ENCODE results near the gene SENP8.
A peak's percentile ranks its signal among the peaks of the same experiment; 100 is the strongest.

SENP8 gene

GRCh38 chr15:72153269-72154000 is 35.2 kb downstream of the SENP8 start:
- no peak overlapping the region for H3K4me3 ChIP-seq (ENCODE audit: low read depth, low read length)
- in situ Hi-C loops (cut with HindIII; ENCODE audit: low pct_ligation_motif_present, low sequenced_read_pairs): no loop called here
- TF ChIP-seq CTCF (IDR thresholded peaks at IDR 0.05; ENCODE audit: low read depth, low read length, missing control alignments): no peak
- no peak for DNase-seq
- H3K36me3 ChIP-seq (replicated peaks): no peaks in the 10 kb centered on the region
- no peaks in the 10 kb centered on the region for H3K27me3 ChIP-seq (replicated peaks)
- no peak overlapping the region for H3K27ac ChIP-seq

- Histone ChIP-seq H3K27ac (no peak overlapping the region), H3K36me3 (replicated peaks) (no peaks in the 10 kb centered on the region), H3K27me3 (replicated peaks) (no peaks in the 10 kb centered on the region), H3K4me3 (ENCODE audit: low read depth, low read length) (no peak overlapping the region)
- no peak for TF ChIP-seq CTCF (IDR thresholded peaks at IDR 0.05; ENCODE audit: low read depth, low read length, missing control alignments)
- no peak for DNase-seq
- in situ Hi-C loops (cut with HindIII; ENCODE audit: low pct_ligation_motif_present, low sequenced_read_pairs): no loop called here
These were observed 36.1 kb downstream of the SENP8 start for GRCh38 chr15:72154316-72154715.

- H3K4me3 ChIP-seq (ENCODE audit: low read depth, low read length): peak overlapping the region; percentile 57
- H3K27me3 ChIP-seq (replicated peaks): no peaks in the 10 kb centered on the region
- no peaks in the 10 kb centered on the region for H3K36me3 ChIP-seq (replicated peaks)
- no peak for DNase-seq
- no peak overlapping the region for H3K27ac ChIP-seq
- in situ Hi-C loops (cut with HindIII; ENCODE audit: low pct_ligation_motif_present, low sequenced_read_pairs): no loop called here
- no peak for TF ChIP-seq CTCF (IDR thresholded peaks at IDR 0.05; ENCODE audit: low read depth, low read length, missing control alignments)
These were observed 36.9 kb downstream of the SENP8 start for GRCh38 chr15:72155003-72155621.

GRCh38 chr15:72155635-72156616 is 37.7 kb downstream of the SENP8 start:
- TF ChIP-seq CTCF (IDR thresholded peaks at IDR 0.05; ENCODE audit: low read depth, low read length, missing control alignments): peak; percentile 91
- H3K4me3 ChIP-seq (ENCODE audit: low read depth, low read length): peak overlapping the region; percentile 57
- DNase-seq: peak; percentile 75
- no peak overlapping the region for H3K27ac ChIP-seq
- in situ Hi-C loops (cut with HindIII; ENCODE audit: low pct_ligation_motif_present, low sequenced_read_pairs): no loop called here
- no peaks in the 10 kb centered on the region for H3K36me3 ChIP-seq (replicated peaks)
- H3K27me3 ChIP-seq (replicated peaks): no peaks in the 10 kb centered on the region

- Histone ChIP-seq H3K36me3 (replicated peaks) (no peaks in the 10 kb centered on the region), H3K27ac (no peak overlapping the region), H3K4me3 (ENCODE audit: low read depth, low read length) (no peak overlapping the region), H3K27me3 (replicated peaks) (no peaks in the 10 kb centered on the region)
- in situ Hi-C loops (cut with HindIII; ENCODE audit: low pct_ligation_motif_present, low sequenced_read_pairs): no loop called here
- no peak for TF ChIP-seq CTCF (IDR thresholded peaks at IDR 0.05; ENCODE audit: low read depth, low read length, missing control alignments)
- no peak for DNase-seq
These were observed 38.7 kb downstream of the SENP8 start for GRCh38 chr15:72156928-72157327.

Data from brain microvascular endothelial cell (primary cell).